Left ventricle myocardium inferior (tissue), 1 donor: ENCODE results near the gene OR13A1. TPM values are rescaled to one million over a fixed set of nuclear protein-coding genes. Genes with fewer than 3 reads are reported as not detected.

Source experiments
- DNase-seq: peaks from one replicate; pipeline ENCODE4 v3.0.0-alpha.2; 2020
- H3K27ac ChIP-seq: fragments of 200-600 bp; replicated peaks from 2 replicates; pipeline ENCODE4 v1.8.0; 2021
- H3K27me3 ChIP-seq: fragments of 200-600 bp; 2 replicates; pipeline ENCODE4 v1.8.0; 2021; ENCODE audit warnings: low read depth
- H3K36me3 ChIP-seq: fragments of 200-600 bp; 2 replicates; pipeline ENCODE4 v1.8.0; 2021
- H3K4me1 ChIP-seq: fragments of 200-600 bp; 2 replicates; pipeline ENCODE4 v1.8.0; 2021
- H3K4me3 ChIP-seq: fragments of 200-600 bp; 2 replicates; pipeline ENCODE4 v1.8.0; 2021; ENCODE audit warnings: mild to moderate bottlenecking, moderate library complexity
- H3K9me3 ChIP-seq: fragments of 200-600 bp; replicated peaks from 2 replicates; pipeline ENCODE4 v1.8.0; 2021
- CTCF ChIP-seq: fragments of 200-600 bp; IDR thresholded peaks from 2 replicates; pipeline ENCODE4 v1.8.0; 2021; ENCODE audit warnings: antibody characterized with exemption, mild to moderate bottlenecking, borderline replicate concordance
- intact Hi-C: fragments of 100-400 bp; cut with micrococcal nuclease; formaldehyde crosslinking; loops from one replicate; pipeline ENCODE4 v1.11.0; 2022
- total RNA-seq: library from RNA; stranded (reverse); fragmentation: NEBNext Ultra II Directional; extraction: Animal tissue kit (Norgen Biotek cat#: 25700); gene quantifications from one replicate; pipeline ENCODE4 v1.2.1, GENCODE V29; 2021
- donor health status: DM: no; HTN: yes; CAD: no; lungs with severe emphysema.

Gene OR13A1
- total RNA-seq, 1 donor from 2014 or later, result not detected

- Histone ChIP-seq H3K27ac (no peak overlapping the region), H3K36me3 (no peaks in the 10 kb centered on the region), H3K9me3 (no peaks in the 10 kb centered on the region), H3K27me3 (peaks cover 4% of the 10 kb centered on the region), H3K4me3 (no peak overlapping the region), H3K4me1 (no peaks in the 10 kb centered on the region)
- no peak for DNase-seq
- intact Hi-C loops, result no loop called here
- no peak for TF ChIP-seq CTCF
Observed at GRCh38 chr10:45256246-45256645, 59.2 kb downstream of the OR13A1 start.

GRCh38 chr10:45255706-45256105, 59.7 kb downstream of the OR13A1 start:
- no peak for DNase-seq
- Histone ChIP-seq H3K9me3 (no peaks in the 10 kb centered on the region), H3K27ac (no peak overlapping the region), H3K36me3 (no peaks in the 10 kb centered on the region), H3K4me3 (no peak overlapping the region), H3K27me3 (no peaks in the 10 kb centered on the region), H3K4me1 (no peaks in the 10 kb centered on the region)
- intact Hi-C loops, result no loop called here
- no peak for TF ChIP-seq CTCF

GRCh38 chr10:45254892-45255291, 60.5 kb downstream of the OR13A1 start:
- TF ChIP-seq CTCF, result no peak
- Histone ChIP-seq H3K27ac (no peak overlapping the region), H3K27me3 (no peaks in the 10 kb centered on the region), H3K4me3 (no peak overlapping the region), H3K9me3 (no peaks in the 10 kb centered on the region), H3K36me3 (no peaks in the 10 kb centered on the region), H3K4me1 (no peaks in the 10 kb centered on the region)
- intact Hi-C loops, result no loop called here
- DNase-seq, result no peak

- intact Hi-C loops, result no loop called here
- Histone ChIP-seq H3K36me3 (no peaks in the 10 kb centered on the region), H3K4me3 (no peak overlapping the region), H3K4me1 (no peaks in the 10 kb centered on the region), H3K27me3 (peaks cover 10% of the 10 kb centered on the region), H3K27ac (no peak overlapping the region), H3K9me3 (no peaks in the 10 kb centered on the region)
- no peak for DNase-seq
- no peak for TF ChIP-seq CTCF
Observed at GRCh38 chr10:45253183-45253914, 62.1 kb downstream of the OR13A1 start.

Other genes with a start within 250 kb of the OR13A1 start
- 3.2 TPM for gene ALOX5, start 58.6 kb upstream of the OR13A1 start, total RNA-seq